K562 (cell line): Measurements from ENCODE around the gene KMT5C. TPM values are rescaled to one million over a fixed set of nuclear protein-coding genes. Genes with fewer than 3 reads are reported as not detected.
A peak's percentile ranks its signal among the peaks of the same experiment; 100 is the strongest.

ENCODE experiments used
- CBX5 ChIP-seq: IDR thresholded peaks from 2 replicates; pipeline ENCODE4 v1.6.1; 2014; ENCODE audit warnings: low read depth, borderline replicate concordance
- DACH1 ChIP-seq: fragments of 450-650 bp; IDR thresholded peaks from 2 replicates; pipeline ENCODE4 v1.6.1; 2018; ENCODE audit not compliant: partially characterized antibody
- GTF2A2 ChIP-seq: IDR thresholded peaks from 2 replicates; pipeline ENCODE4 v1.6.1; 2016; ENCODE audit warnings: mild to moderate bottlenecking, missing genetic modification characterization, missing compliant biosample characterization
- MAX ChIP-seq: sonication (generic); formaldehyde crosslinking; IDR thresholded peaks from 2 replicates; pipeline ENCODE4 v1.9.0; 2022; ENCODE audit warnings: mild to moderate bottlenecking, missing genetic modification reagents
- MBD2 ChIP-seq: sonication (generic); IDR thresholded peaks from 2 replicates; pipeline ENCODE4 v1.6.1; 2016; ENCODE audit warnings: low read depth, borderline replicate concordance
- SAP30 ChIP-seq: fragments of 200-600 bp; sonication (generic); IDR thresholded peaks from 2 replicates; pipeline ENCODE4 v1.6.1; 2012; ENCODE audit warnings: borderline replicate concordance, low read depth, mild to moderate bottlenecking, moderate library complexity, low read length, control low read depth, inconsistent platforms; ENCODE audit not compliant: insufficient read depth, poor library complexity, severe bottlenecking
- SMARCA5 ChIP-seq: fragments of 450-650 bp; IDR thresholded peaks from 2 replicates; pipeline ENCODE4 v1.6.1; 2016
- STAT5B ChIP-seq: fragments of 250-450 bp; sonication (Bioruptor Pico); IDR thresholded peaks from 2 replicates; pipeline ENCODE4 v1.8.0; 2021; ENCODE audit warnings: mild to moderate bottlenecking, inconsistent platforms
- XRCC4 ChIP-seq: IDR thresholded peaks from one replicate; pipeline ENCODE4 v1.6.1; 2011; ENCODE audit not compliant: insufficient read depth, insufficient read length; ENCODE audit errors: extremely low read depth
- ZNF764 ChIP-seq: fragments of 250-450 bp; sonication (Bioruptor Pico); IDR thresholded peaks from 2 replicates; pipeline ENCODE4 v1.4.0; 2020; ENCODE audit warnings: low read depth, mild to moderate bottlenecking, moderate library complexity
- polyA plus RNA-seq, 8 experiments: library from polyadenylated mRNA; depleted of rRNA in 4 of 8; stranded (reverse) in 5 of 8; unstranded in 3 of 8; fragments of >200 nt; fragmentation: Nextera tagmentation in 2 of 8; fragmentation: Illumina TruSeq in 1 of 8; extraction: Ambion mirVana in 2 of 8; extraction: Trizol in 1 of 8; gene quantifications; 2 replicates each; pipeline versions ENCODE4 v1.2.1 to v1.2.3, GENCODE V29; 2011 to 2014; ENCODE audit warnings: inconsistent platforms in 1 of 8, missing spikeins in 1 of 8
- total RNA-seq, 7 experiments: library from RNA; depleted of rRNA in 6 of 7; stranded (reverse); fragments of >200 nt in 6 of 7; fragmentation: Illumina TruSeq in 2 of 7; extraction: Trizol in 2 of 7; gene quantifications; 2 replicates each; pipeline versions ENCODE4 v1.2.1 to v1.2.3, GENCODE V29; 2011 to 2021; ENCODE audit warnings: low replicate concordance in 1 of 7
- TF ChIP-seq, protein P1 (sequence below), 2 experiments: fragments of 450-650 bp in 1 of 2; sonication (generic) in 1 of 2; formaldehyde crosslinking in 1 of 2; IDR thresholded peaks; 2 replicates each; pipeline versions ENCODE4 v1.7.1 to v1.9.0; 2016 to 2022; ENCODE audit warnings: inconsistent platforms in 1 of 2, mild to moderate bottlenecking in 1 of 2, missing genetic modification reagents in 1 of 2
- TF ChIP-seq, protein P2 (sequence below): sonication (generic); formaldehyde crosslinking; IDR thresholded peaks from 2 replicates; pipeline ENCODE4 v1.8.0; 2022; ENCODE audit warnings: missing genetic modification reagents, mild to moderate bottlenecking, borderline replicate concordance
- TF ChIP-seq, protein P3 (sequence below): IDR thresholded peaks from 3 replicates; pipeline ENCODE4 v1.6.1; 2011; ENCODE audit warnings: borderline replicate concordance, mild to moderate bottlenecking, moderate library complexity; ENCODE audit not compliant: insufficient read length; ENCODE audit errors: extremely low read depth

Gene KMT5C
- total and polyA plus RNA-seq, 9 of the 15 experiments (the other 6 are each of a cell fraction or from before 2014, with no cell fraction given) = 0.15 to 53.5 (median 16.6) TPM

- TF ChIP-seq, protein P1, sequence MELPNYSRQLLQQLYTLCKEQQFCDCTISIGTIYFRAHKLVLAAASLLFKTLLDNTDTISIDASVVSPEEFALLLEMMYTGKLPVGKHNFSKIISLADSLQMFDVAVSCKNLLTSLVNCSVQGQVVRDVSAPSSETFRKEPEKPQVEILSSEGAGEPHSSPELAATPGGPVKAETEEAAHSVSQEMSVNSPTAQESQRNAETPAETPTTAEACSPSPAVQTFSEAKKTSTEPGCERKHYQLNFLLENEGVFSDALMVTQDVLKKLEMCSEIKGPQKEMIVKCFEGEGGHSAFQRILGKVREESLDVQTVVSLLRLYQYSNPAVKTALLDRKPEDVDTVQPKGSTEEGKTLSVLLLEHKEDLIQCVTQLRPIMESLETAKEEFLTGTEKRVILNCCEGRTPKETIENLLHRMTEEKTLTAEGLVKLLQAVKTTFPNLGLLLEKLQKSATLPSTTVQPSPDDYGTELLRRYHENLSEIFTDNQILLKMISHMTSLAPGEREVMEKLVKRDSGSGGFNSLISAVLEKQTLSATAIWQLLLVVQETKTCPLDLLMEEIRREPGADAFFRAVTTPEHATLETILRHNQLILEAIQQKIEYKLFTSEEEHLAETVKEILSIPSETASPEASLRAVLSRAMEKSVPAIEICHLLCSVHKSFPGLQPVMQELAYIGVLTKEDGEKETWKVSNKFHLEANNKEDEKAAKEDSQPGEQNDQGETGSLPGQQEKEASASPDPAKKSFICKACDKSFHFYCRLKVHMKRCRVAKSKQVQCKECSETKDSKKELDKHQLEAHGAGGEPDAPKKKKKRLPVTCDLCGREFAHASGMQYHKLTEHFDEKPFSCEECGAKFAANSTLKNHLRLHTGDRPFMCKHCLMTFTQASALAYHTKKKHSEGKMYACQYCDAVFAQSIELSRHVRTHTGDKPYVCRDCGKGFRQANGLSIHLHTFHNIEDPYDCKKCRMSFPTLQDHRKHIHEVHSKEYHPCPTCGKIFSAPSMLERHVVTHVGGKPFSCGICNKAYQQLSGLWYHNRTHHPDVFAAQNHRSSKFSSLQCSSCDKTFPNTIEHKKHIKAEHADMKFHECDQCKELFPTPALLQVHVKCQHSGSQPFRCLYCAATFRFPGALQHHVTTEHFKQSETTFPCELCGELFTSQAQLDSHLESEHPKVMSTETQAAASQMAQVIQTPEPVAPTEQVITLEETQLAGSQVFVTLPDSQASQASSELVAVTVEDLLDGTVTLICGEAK (IDR thresholded peaks at IDR 0.05) = peak; percentile 60
- TF ChIP-seq, protein P1 (CRISPR knock-in tag; IDR thresholded peaks at IDR 0.05) = no peak
- TF ChIP-seq, protein P2, sequence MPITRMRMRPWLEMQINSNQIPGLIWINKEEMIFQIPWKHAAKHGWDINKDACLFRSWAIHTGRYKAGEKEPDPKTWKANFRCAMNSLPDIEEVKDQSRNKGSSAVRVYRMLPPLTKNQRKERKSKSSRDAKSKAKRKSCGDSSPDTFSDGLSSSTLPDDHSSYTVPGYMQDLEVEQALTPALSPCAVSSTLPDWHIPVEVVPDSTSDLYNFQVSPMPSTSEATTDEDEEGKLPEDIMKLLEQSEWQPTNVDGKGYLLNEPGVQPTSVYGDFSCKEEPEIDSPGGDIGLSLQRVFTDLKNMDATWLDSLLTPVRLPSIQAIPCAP (CRISPR knock-in tag) = no peak
- TF ChIP-seq CBX5 = no peak
- TF ChIP-seq SMARCA5 = no peak
- no peak for TF ChIP-seq XRCC4
- no peak for TF ChIP-seq ZNF764 (CRISPR knock-in tag)
- no peak for TF ChIP-seq MBD2
- no peak for TF ChIP-seq SAP30
- TF ChIP-seq, protein P3, sequence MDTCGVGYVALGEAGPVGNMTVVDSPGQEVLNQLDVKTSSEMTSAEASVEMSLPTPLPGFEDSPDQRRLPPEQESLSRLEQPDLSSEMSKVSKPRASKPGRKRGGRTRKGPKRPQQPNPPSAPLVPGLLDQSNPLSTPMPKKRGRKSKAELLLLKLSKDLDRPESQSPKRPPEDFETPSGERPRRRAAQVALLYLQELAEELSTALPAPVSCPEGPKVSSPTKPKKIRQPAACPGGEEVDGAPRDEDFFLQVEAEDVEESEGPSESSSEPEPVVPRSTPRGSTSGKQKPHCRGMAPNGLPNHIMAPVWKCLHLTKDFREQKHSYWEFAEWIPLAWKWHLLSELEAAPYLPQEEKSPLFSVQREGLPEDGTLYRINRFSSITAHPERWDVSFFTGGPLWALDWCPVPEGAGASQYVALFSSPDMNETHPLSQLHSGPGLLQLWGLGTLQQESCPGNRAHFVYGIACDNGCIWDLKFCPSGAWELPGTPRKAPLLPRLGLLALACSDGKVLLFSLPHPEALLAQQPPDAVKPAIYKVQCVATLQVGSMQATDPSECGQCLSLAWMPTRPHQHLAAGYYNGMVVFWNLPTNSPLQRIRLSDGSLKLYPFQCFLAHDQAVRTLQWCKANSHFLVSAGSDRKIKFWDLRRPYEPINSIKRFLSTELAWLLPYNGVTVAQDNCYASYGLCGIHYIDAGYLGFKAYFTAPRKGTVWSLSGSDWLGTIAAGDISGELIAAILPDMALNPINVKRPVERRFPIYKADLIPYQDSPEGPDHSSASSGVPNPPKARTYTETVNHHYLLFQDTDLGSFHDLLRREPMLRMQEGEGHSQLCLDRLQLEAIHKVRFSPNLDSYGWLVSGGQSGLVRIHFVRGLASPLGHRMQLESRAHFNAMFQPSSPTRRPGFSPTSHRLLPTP = no peak
- TF ChIP-seq GTF2A2 (tag) = no peak
- TF ChIP-seq STAT5B (CRISPR knock-in tag) = no peak
- peak; percentile 9; the same call in 1 of the 2 replicates for TF ChIP-seq MAX (CRISPR knock-in tag)
- no peak for TF ChIP-seq DACH1
These were observed 43.8 kb downstream of the KMT5C start (continued) for GRCh38 chr19:55383279-55384130.
